ENCODE data around the gene HNRNPH1.
"Not testable (repeated sequence)": the region's sequence is repeated elsewhere in the genome, so short reads cannot be mapped to it uniquely, and the experiment has no call there.

Gene HNRNPH1, protein sequence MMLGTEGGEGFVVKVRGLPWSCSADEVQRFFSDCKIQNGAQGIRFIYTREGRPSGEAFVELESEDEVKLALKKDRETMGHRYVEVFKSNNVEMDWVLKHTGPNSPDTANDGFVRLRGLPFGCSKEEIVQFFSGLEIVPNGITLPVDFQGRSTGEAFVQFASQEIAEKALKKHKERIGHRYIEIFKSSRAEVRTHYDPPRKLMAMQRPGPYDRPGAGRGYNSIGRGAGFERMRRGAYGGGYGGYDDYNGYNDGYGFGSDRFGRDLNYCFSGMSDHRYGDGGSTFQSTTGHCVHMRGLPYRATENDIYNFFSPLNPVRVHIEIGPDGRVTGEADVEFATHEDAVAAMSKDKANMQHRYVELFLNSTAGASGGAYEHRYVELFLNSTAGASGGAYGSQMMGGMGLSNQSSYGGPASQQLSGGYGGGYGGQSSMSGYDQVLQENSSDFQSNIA

DNA sequence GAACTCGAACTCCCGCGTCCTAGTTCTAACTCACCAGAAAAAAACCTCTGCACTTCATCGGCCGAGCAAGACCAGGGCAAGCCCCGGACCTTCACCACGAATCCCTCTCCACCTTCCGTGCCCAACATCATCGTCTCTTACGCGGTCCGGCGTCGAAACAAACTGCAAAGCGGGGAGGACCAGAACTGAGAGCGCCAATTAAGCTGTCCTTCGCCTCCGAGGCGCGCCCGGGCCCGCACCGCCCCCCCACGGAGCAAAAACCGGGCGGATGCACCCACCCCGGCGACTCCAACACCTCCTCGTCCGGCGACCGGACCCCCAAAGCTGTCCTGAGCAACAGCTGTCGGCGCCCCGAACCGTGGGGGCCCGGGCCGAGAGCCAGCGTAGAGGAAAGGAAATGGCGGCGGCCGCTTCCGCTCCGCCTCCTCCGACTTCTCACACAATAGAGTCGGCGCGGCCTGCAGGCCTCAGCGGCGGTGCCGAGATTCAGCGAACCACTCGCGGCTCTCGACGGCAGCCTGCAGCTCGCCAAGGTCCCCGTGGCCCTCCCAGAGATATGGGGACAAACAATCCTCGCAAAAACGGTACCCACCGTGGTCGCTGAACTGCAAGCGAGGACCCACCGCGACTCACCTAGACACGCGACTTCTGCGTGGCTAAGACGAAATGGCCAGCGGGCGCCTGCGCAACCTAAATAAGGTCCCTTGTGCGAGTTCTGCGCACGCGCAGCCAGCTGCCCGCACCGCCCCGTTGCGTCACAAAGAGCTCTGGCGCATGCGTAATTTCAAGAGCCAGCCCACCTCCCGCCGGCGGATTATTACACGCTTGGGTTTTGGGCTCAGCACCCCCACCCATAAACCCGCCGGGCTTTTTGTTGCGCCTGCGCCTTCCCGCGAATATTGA is at the start of gene HNRNPH1:
HNRNPH1 (minus strand) TSS at position 669 of the 903 bp plus-strand sequence; CDS start at position 131, 538 bp downstream.
- peak; percentile 98 for DNase-seq

DNA sequence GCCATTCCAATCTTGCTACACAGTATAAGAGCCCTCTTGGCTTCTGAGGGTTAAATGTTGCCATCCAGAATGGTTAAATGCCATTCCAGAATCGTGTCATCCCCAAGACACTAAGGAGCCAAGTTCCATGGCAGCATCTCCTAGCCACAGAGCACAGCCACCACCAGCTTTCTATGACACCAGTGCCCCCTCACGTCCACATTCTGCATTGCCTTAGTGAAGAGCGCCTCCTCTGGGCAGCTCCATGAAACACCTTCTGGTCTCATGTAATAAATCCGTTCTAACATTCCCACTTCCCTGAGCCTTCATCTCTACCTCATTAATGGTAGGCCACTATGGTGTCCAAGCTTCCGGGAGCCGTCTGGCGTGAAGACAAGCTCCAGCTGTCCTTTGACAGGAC is 44.9 kb upstream of the HNRNPH1 start:
- DNase-seq = peak; percentile 49

- DNase-seq = not testable (repeated sequence)
These were observed 38.2 kb upstream of the HNRNPH1 start for GRCh38 chr5:179661647-179662046.

- not testable (repeated sequence) for DNase-seq
These were observed 34.8 kb upstream of the HNRNPH1 start for GRCh38 chr5:179658179-179658856.

DNA sequence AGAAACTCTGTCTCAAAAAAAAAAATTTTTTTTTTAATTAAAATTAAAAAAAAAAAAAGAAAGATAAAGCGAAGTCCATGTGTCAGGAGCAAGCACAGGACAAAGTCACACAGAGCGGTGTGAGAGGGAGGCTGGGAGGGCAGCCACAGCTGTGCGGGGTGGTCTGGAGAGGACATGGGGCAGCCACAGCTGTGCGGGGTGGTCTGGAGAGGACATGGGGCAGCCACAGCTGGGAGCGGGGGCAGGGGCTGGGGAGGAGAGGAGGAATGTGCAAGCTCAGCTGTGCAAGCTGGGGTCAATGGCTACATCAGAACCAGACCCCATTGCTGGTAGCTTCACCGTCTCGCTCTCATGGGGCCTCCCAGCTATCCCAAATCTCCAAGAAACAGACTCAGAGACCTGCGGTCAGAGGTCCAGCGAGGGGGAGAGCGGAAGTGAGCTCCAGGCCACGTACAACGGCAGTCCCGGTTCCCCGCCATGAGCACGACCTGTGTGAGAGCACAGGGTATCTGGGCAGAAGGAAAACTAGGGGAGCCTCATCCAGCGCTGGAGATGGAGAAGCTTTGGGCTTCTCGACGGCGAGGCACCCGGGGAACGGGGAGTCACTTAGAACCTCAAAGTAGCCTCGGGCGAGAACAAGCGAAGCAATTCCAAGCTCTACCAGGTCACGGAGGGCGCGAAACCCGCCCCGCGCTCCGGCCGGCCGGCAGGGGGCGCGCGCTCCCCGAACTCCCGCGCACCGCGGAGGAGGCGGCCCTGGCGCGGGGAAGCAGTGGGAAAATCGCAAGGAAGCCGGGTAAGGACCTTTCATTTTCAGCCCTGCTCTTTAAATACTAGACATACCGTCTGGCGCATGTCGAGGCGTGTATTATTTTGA is 34.1 kb upstream of the HNRNPH1 start:
- peak; percentile 32 for DNase-seq

GRCh38 chr5:179653135-179653534 is 29.7 kb upstream of the HNRNPH1 start:
- DNase-seq = not testable (repeated sequence)

GRCh38 chr5:179650245-179650644 is 26.8 kb upstream of the HNRNPH1 start:
- not testable (repeated sequence) for DNase-seq

DNA sequence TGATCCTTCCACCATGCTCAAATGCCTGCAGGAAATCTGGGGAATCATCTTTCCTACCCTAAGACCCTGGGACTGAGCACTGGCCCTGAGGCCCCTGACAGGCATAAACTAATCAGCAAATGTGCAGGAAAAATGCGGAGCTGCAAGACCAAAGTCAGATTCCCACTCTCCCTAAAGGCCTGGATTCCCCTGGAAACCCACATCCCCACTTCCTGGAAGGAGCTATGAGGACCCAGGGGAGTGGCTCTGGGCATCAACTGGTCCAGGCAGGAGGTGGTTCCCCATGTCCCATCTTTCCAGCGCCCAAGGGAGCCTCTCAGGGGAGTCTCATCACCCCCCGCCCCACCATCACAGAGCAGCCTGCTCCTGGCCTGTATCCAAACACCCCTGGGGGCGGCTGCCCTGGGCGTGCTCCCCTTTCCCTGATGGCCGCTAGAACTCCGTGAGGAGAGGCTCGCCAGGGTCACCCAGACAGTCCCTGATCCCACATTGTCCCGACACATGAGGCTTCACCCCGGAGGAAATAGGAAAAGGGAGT is 25.8 kb upstream of the HNRNPH1 start:
- DNase-seq = not testable (repeated sequence)

- DNase-seq = no peak
These were observed 24.9 kb upstream of the HNRNPH1 start for GRCh38 chr5:179648410-179648809.

DNA sequence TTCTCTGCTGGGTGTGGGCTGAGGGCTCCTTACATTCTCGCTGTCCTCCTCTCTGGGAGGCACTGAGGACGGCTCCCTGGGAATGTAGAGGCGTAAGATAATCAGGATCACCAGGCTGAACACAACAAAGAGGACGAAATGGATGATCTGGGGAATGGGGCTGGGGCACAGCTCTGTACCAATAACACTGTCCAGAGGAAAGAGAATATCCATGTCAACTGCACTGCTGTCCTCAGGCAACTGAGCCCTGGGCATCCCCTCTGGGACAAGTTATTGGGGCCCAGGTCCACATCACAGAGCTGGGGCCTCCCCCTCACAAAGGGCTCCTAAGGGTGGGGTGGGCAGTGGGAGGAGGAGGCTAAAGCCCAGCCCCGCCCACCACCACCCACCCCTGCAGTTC is 21.3 kb upstream of the HNRNPH1 start:
- DNase-seq = not testable (repeated sequence)

DNA sequence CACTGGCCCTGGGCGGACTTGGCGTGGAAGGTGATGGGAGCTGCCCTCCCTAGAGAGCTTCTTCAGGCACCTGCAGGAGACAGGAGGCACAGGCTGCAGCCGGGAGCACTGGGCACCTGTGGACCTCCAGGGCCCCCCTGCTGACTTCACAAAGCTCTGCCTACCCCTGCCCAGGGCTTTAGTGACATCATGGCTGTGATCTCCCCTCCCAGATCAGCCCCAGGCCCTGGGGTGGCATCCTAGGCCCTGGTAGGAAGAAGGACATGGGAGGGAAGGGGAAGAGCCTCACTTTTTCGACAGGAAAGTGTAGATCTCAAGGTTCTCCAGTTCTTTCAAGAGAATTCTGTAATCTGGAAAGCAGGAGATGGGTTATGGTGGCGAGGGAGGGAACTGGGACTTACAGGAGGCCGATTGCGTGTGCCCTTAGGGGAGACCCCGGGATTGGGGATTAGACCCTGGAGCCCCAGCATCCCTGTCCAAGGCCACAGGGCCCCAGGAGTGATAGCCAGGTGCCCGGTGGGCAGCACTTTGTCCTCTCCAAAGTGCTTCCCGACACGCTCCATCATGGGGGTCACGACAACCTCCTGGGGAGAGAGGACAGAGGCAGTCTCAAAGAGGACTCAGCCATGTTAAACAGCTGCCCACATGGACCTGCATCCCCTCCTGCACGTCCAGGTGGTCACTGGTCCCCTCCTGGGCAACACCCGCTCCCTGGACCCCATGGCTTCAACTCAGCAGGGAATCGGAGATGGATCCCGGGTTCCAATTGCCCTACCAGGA is 19.9 kb upstream of the HNRNPH1 start:
- DNase-seq = not testable (repeated sequence)

DNA sequence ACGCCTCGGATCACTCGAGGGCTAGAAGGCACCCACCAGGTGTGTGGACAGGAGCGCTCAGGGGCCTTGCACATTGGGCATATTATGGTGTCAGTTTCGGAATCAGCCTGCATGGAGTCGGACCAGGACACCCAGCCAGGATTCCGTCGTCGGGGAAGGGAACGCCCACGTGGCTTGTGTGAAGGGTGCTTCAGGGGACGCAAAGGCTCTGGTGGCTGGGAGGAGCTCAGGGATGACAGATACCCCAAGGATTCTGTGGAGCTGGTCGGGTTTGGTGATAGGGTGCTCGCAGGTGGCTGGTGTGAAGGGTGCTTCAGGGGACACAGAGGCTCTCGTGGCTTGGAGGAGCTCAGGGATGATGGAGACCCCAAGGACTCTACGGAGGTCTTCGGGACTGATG is 19.2 kb upstream of the HNRNPH1 start:
- DNase-seq = not testable (repeated sequence)

DNA sequence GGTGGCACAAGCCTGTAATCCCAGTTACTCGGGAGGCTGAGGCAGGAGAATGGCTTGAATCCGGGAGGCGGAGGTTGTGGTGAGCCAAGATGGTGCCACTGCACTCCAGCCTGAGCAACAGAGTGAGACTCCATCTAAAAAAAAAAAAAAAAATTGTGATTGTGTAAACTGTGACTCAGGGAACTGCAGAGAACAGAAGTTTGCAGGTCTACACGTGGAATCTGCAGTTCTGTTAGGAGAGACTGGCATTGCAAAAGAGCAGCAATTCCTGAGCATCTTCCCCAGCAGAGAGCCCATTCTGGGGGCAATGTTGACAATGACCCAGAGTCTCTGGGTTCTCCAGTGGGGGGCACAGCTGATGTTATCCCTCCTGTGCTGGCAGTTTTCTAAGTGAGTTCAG is 18.3 kb upstream of the HNRNPH1 start:
- DNase-seq = not testable (repeated sequence)

DNA sequence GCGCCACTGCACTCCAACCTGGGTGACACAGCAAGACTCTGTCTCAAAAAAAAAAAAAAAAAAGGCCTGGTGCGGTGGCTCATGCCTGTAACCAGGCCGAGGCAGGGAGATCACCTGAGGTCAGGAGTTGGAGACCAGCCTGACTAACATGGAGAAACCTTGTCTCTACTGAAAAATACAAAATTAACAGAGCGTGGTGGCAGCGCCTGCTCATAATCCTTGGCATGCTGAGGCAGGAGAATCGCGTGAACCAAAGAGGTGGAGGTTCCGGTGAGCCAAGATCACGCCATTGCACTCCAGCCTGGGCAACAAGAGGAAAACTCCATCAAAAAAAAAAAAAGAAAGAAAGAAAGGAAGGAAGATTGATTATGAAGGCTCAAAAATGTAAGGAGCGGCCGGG is 15.8 kb upstream of the HNRNPH1 start:
- DNase-seq = not testable (repeated sequence)

DNA sequence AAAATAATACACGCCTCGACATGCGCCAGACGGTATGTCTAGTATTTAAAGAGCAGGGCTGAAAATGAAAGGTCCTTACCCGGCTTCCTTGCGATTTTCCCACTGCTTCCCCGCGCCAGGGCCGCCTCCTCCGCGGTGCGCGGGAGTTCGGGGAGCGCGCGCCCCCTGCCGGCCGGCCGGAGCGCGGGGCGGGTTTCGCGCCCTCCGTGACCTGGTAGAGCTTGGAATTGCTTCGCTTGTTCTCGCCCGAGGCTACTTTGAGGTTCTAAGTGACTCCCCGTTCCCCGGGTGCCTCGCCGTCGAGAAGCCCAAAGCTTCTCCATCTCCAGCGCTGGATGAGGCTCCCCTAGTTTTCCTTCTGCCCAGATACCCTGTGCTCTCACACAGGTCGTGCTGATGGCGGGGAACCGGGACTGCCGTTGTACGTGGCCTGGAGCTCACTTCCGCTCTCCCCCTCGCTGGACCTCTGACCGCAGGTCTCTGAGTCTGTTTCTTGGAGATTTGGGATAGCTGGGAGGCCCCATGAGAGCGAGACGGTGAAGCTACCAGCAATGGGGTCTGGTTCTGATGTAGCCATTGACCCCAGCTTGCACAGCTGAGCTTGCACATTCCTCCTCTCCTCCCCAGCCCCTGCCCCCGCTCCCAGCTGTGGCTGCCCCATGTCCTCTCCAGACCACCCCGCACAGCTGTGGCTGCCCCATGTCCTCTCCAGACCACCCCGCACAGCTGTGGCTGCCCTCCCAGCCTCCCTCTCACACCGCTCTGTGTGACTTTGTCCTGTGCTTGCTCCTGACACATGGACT is 11.1 kb upstream of the HNRNPH1 start:
- not testable (repeated sequence) for DNase-seq

DNA sequence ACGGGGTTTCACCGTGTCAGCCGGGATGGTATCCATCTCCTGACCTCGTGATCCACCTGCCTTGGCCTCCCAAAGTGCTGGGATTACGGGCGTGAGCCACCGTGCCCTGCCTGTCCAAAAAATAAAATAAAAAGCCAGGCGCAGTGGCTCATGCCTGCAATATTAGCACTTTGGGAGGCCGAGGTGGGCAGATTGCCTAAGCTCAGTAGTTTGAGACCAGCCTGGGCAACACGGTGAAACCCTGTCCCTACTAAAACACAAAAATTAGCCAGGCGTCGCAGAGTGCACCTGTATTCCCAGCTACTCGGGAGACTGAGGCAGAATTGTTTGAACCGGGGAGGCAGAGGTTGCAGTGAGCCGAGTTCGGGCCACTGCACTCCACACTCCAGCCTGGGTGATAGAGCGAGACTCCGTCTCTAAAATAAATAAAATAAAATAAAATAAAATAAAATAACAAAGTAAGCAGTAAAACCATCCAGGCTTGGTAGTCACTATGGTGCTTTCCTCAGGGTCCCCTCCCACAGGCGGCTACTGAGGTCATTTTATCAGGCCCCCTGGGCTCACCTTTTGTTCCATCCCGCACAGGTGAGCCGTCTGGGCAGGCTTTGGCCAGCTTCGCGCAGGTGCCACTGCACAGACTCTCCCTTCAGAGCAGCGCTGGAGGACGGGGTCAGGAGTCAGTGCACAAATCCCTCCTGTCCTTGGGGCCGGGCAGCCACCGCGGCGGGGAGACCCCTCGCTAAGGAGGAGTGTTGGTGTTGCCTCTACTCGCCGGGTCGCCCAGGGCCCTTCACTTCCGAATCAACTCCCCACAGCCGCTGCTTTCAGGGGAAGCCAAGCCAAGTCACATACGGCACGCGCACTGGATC is 10.3 kb upstream of the HNRNPH1 start:
- DNase-seq = not testable (repeated sequence)

DNA sequence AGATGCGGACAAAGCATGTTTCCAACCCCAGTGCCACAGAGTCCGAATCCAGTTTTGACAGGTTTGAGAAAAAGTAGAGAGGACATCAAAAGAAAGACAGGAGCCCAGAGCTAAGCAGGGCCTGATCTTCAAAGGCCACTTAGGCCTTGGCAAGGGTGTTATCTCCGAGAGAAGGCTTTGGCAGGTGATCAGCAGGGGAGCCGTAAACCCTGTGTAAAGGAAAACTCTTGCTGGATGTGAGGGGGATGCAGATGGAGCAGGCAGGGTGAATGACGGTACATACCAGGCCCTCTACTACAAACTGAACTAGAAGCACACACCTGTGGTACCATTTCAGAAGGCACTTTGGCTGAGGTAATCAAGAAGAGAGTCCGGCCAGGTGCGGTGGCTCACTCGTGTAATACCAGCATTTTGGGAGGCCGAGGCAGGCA is 1.4 kb upstream of the HNRNPH1 start:
- no peak for DNase-seq

- peak; percentile 75 for DNase-seq
These were observed 653 bp upstream of the HNRNPH1 start for GRCh38 chr5:179623906-179624741.
